Ramos (cell line): ENCODE measurements around the gene INPP5F.

ENCODE experiments used
- in situ Hi-C: fragments of 300-500 bp; cut with MboI; formaldehyde crosslinking; loops from one replicate; pipeline ENCODE4 v1.14.3; 2022; ENCODE audit warnings: low sequenced_read_pairs; ENCODE audit not compliant: unreplicated experiment

INPP5F gene

DNA sequence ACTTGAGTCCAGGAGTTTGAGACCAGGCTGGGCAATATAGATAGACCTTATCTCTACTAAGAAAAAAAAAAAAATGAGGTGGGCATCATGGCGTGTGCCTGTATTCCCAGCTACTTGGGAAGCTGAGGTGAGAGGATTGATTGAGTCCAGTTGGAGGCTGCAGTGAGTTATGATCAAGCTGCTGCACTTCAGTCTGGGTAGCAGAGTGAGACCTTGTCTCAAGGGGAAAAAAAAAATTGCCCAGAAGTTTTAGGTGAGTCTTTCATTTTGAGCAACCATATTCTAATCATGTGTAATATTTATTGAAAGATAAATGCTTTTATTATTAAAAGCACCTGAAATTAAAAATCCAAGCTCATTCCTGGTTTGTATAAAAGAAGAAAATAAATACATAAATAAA, 13.1 kb downstream of the INPP5F start:
- in situ Hi-C loops = no loop called here

DNA sequence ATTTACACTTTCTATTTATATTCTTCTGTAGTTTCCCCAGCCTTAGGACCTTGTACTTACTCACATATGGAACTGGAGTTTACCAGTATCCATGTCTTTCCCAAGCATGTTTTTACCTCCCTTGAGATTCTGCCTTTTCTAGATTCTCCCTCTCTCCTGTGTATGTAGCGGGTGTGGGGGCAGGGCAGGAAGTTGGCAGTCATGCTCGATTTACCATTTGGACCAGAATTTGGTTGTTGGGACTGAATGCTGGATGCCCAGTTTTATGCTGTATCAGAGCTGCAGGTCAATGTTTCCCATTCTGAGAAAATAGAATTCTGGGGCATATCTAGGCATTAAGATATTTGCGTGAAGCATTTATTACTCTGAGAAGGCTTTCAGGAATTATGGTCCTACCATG, 14.2 kb downstream of the INPP5F start:
- in situ Hi-C loops = no loop called here

DNA sequence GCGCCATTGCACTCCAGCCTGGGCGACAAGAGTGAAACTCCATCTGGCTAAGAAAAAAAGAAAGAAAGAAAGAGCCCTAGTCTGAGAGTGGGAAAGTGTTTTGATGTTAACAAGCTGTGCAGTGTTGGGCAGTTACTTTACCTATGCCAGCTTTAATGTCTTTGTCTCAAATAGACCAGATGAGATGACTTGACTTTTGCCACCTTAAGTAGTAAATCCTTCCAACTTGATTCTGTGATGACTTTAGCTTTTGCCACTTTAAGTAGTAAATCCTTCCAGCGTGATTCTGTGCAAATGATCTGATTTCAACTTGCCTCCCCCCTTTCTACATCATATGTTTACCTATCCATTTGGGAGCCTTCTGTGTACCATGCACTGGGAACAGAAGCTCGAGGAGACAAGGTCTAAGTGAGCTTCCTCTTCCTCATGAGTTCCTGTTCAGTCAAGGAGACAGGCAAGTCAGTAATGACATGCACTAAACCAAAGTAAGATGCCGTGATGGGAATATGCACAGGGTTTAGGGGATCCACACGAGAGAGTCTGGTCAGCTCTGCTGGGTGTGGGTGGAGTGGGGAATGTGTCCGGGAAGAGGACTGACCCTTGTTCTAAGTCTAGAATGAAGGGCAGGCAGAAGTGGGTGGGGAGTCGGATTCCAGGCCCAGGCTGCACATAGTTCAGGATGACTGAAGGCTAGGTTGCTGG, 17.2 kb downstream of the INPP5F start:
- in situ Hi-C loops = no loop called here

DNA sequence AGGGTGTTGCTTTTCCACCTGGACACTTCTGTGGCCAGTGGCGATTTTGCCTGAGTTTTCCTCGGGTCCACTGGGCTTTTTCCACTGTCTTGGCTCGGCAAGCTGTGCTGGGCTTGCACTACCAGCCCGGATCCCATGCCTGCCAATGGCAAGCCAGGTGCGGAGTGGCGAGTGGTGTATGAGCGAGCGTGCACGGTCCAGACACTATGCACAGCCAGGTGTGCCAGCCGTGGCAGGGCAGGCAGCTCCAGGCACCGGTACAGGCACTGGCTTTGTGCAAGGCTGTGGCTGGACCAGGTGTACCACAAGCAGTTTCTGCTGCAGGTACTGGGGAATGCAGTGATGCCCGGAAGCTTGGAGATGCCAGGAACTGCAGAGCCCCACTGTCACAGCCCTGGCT, 22.1 kb downstream of the INPP5F start:
- in situ Hi-C loops = no loop called here

DNA sequence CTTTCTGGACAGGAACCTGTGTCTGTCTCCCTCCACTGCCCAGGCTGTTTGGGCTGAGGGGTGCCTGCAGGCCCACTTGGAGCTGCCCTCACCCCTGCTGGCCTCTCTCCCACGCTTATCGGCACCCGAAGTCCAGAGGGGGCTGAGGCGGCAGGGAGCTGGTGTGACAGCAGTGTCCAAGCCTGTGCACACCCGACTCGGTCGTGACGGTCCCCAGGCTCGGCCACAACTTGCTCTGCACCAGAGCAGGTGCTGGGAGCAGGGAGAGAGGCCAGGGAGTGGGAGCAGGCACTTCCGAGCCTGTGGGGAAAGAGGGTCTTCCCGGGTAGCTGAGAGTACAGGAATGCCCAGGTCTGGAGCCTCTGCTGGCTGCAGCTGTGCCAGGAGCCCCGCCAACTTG, 23.0 kb downstream of the INPP5F start:
- in situ Hi-C loops = no loop called here

DNA sequence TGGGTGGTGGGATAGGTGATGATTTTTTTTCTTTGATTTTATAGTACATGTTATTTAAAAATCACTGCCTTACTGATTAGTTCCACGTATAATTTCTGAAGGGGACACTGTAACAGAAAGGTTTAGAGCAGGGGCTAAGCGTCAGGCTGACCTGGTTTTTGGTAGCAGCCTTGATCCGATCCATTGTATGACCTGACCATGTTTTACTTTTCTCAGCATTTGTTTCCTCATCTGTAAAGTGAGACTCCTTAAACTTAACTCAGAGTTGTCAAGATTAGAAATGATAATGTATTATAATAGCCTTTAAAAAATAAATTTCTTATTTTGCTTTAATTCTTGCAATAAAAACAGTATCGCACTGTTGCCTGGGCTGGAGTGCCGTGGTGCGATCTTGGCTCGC, 23.6 kb downstream of the INPP5F start:
- in situ Hi-C loops = no loop called here

DNA sequence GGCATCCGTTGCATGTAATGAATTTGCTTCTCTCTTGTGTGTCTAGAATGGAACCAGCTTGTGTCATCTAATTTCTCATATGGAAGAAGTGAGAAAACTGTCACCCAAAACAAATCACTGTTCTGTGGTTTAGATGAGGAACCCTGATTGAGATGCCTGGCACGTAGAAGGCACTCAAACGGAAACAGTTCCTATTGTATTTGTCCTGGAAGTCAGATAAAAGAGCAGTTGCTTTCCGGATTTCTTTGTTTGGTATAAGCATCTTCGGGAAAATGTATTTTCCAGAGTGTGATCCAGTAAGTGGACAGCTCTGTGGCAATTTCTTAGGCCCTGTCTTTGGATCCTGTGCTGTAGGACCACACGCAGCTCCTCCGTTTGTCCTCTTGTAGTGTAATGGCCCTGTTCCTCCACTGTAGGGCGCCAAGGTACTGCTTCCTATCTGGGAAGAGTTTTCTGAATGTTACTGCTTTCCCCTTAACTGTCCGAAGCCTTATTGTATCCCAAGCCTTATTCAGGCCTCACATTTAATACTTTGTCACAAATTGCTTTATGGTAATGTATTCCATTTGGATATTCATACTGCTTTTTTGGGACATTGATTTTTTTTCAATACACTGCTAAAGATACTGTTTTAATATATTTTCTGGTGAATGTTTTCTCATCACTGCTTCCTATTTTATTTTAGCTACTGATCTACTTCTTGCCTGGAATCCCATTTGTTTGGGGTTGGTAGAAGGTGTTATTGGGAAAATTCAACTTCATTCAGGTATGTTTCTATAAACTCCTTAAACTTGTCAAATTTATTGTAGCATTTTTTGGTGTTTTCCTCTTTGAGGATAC, 24.8 kb downstream of the INPP5F start:
- in situ Hi-C loops = loop anchor here (25.0 kb wide), 1 partner anchor 587 kb away; no protein-coding TSS in a partner anchor

DNA sequence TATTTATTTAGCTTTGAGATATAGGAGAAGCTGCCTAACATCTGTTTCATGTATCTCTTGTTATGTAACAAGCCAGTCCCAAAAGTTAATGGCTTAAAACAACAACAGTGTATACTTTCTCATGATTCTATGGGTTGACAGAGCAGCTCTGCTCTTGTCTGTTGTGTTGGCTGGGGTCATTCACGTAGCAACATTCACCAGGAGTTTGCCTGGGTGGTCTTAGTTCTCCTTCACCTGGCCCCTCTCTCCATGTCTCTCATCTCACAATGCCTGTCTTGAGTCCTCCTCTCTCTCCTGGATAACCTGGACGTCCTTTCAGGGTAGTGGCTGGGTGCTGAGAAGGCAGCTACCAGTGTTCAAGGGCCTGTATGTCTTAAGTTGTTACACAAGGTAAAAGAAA, 27.5 kb downstream of the INPP5F start:
- in situ Hi-C loops = loop anchor here (25.0 kb wide), 1 partner anchor 584 kb away; no protein-coding TSS in a partner anchor

DNA sequence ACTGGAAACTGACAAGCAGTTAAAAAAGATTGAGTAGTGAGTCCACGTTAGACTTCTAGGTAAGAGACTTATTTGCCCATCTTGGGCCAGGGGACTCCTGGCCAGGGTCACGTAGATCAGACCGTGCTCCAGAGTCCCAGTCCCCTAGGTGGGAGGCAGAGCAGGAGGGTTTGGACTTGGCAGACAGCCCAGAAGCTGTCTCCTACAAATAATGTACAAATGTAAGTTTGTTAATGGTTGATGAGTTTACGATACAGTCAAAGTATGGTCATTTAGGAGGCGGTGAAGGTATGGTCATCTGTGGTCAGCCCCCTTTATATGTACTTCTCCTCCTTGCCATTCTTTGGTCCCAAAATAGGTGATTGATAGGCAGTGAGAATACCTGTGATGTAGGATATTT, 28.2 kb downstream of the INPP5F start:
- in situ Hi-C loops = loop anchor here (25.0 kb wide), 1 partner anchor 583 kb away; no protein-coding TSS in a partner anchor

DNA sequence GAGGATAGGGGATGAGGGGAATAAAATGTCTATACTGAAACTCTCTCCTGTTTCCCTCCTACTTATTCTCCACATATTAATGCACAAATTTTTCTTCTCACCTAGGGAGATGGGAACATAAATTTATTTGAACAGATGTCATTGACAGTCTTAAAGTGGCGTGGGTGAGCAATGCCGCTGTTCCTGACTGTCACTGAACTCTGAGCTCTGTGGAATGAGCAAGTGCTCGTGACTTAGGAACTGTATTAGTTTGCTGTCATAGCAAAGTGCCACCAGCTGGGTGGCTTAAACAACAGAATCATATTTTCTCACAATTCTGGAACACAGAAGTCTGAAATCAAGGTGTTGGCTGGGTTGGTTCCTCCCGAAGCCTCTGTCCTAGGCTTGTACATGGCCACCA, 29.1 kb downstream of the INPP5F start:
- in situ Hi-C loops = loop anchor here (25.0 kb wide), 1 partner anchor 582 kb away; no protein-coding TSS in a partner anchor

DNA sequence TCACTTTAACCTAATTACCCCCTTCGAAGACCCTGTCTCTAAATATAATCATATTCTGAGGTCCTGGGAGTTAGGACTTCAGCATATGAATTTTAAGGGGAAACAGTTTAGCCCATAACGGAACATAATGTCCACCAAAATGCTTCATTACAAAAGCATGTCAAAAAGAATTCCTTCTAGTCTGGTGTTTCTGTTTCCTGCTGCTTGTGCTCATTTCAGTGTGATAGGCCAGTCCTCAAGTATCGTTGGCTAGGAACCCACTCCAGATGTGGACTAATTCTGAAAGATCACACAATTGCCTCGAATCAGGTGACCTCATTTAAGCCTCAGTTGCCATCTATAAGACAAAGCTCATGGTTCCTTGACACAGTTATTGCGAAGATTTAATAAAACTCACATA, 29.6 kb downstream of the INPP5F start:
- in situ Hi-C loops = loop anchor here (25.0 kb wide), 1 partner anchor 582 kb away; no protein-coding TSS in a partner anchor

DNA sequence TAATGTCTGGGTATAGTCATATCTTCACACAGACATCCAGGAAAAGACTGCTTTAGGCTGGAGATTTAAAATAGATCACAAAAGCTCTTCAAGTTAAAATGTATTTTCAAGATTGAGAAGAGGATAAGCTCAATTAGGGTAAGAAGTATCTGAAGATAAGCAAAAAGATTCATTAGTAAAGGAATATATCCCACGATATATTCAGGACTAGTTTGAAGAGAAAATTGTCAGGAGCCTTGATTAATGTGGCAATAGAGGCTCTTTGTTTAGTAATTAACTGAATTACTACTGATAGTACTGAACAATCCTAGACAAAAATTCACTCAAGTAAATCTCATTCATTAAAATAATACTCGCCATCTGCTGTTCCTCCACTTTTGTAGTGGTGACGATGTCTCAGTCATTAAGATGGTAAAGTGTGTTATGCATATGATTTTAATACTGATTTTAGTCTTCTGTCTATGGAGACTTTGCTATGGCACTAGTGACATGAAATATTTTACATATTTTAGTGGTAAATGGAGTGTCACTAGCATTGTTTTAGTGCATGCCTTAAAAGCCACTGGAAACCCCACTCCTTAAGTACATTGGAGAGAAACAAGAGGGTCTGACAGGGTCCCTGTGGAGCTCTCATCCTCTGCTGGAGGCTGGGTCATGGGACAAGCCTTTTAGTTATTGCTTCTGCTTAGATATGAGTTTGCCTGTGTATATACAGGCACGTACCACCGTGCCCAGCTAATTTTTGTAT, 32.8 kb downstream of the INPP5F start:
- in situ Hi-C loops = loop anchor here (25.0 kb wide), 1 partner anchor 579 kb away; no protein-coding TSS in a partner anchor

DNA sequence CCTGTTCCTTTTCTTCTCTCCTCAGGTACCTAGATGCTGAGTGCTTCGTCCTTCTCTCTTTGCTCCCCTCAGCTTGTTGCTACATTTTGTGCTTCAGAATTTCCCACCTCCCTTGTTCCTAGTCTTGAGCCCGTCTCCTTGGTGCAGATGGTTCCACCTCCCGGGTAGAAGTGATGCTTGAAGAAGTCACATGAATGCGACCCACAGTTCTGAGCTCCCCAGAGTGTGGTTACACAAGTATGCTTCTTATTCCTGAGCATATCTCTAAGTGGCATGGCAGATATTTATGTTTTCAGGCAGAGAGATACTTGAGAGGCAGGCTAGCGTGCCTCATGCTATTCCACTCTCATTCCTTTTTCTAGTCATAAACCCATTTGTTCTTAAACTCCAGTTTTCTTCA, 34.0 kb downstream of the INPP5F start:
- in situ Hi-C loops = loop anchor here (25.0 kb wide), 1 partner anchor 577 kb away; no protein-coding TSS in a partner anchor

DNA sequence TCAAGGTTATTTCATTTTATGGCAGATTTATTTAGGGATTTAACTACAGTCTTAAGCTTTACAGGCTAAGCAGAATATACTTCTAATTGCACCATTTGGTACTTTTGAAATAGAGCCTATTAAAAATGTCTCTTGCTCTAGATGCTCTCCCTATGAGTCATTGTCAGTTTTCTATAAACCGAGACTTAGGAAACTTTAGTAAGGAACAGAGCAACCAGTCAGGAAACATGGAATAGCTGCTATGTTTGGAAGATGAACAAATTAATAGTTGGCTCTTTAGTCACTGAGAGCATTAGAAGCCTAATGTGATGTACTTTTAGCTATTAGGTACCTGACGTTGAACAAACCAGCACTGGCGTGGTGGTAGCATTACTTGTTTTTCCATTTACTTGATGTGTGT, 35.3 kb downstream of the INPP5F start:
- in situ Hi-C loops = loop anchor here (25.0 kb wide), 1 partner anchor 576 kb away; no protein-coding TSS in a partner anchor

DNA sequence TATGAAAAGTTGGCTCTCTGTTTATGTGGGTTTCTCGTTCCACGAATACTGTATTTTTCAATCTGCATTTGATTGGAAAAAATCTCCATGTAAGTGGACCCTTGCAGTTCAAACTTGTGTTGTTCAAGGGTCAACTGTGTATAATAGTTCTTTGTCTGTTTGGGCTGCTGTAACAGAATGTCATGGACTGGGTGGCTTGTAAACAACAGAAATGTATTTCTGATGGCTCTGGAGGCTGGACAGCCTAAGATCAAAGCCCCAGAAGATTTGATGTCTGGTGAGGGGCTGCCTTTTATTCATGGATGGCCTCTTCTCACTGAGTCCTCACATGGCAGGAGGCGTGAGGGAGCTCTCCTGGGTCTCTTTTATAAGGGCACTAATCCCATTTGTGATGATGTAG, 36.2 kb downstream of the INPP5F start:
- in situ Hi-C loops = loop anchor here (25.0 kb wide), 1 partner anchor 575 kb away; no protein-coding TSS in a partner anchor

DNA sequence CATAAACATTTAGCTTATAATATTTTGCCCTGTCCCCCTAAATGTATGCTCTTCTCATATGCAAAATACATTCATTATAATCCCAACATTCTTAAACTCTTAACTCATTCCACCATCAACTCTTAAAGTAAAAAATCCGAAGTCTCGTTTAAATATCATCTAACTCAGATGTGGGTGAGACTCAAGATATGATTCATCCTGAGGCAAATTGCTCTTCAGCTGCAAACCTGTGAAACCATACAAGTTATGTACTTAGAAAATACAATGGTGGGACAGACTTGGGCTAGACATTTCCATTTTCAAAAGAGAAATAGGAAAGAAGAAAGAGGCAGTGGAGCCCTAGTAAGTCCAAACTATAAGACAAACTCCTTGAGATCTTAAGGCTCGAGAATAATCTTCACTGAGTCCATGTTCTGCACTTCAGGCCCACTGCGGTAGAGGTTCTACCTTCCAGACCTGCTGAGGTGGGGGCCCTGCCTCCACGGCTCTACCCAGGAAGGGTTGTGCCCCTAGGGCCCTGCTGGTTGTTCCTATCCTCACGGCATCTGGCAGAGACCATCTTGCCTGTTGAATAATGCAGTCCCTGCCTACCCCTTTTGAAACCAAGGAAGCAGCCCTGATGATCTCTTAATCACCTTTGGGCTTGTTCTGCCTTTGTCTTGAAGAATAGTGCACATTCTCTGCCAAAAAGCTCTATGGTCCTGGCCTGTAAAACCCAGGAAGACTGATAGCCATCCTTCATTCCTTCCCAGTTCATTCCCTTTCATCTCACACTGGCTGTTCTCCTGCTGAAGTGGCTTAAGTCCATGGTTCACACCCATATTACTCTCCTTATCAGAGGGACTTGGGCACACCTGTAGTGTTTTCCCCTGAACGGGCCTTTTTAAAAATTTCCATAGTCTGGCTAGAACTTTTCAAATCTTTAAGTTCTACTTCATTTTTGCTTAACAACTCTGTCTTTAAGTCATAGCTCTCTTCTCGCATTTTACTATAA, 37.3 kb downstream of the INPP5F start:
- in situ Hi-C loops = loop anchor here (25.0 kb wide), 1 partner anchor 574 kb away; no protein-coding TSS in a partner anchor

DNA sequence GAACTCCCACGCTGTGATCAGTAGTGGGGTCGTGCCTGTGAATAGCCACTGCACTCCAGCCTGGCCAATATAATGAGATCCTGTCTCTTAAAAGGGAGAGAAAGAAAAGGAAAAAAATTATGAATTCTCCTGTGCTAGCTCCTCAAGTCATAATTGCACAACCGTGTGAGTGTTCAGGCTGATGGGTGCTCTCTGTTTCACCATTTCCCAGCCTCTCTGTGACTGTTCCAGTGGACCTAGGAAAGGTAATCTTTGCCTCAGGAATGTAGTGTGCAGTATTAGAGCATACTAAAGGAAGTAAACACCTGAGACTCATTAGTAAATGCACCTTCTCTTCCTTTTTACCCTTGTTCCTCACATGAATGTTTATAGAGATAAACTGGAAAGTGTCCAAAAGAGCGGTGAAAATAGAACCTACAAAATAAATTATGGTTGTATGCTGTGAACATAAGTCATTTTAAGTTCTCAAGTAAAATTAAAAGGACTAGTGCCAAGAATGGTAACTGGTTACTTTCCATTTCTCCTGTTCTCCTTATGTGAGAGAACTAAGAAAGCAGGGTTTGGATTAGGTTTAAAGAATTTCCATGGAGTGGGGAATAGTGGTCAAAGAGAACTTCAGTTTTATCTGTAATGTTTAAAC, 42.7 kb downstream of the INPP5F start:
- in situ Hi-C loops = loop anchor here (25.0 kb wide), 1 partner anchor 569 kb away; no protein-coding TSS in a partner anchor

DNA sequence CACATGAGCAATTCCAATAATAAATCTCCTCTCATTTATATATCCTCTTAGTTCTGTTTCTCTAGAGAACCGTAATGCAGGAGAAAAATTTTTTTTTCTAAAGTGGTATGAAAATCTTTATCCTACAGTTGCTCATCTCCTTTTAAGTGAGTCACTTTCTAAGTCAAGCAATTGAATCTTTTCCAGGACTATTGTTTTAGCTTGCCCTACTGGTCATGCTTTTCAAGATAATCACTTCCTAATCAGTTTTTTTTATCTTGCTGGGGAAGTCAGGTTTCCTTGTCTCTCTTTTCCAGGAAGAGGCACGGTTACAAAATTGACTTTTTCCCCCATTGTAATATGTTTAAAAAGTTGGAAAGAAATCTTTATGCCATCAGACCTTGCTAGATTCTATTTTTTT, 44.0 kb downstream of the INPP5F start:
- in situ Hi-C loops = loop anchor here (25.0 kb wide), 1 partner anchor 567 kb away; no protein-coding TSS in a partner anchor
